GM03348 (cell line): ENCODE data around the gene MLXIP.
"Not testable (repeated sequence)": the region's sequence is repeated elsewhere in the genome, so short reads cannot be mapped to it uniquely, and the experiment has no call there.

Experiments used
- DNase-seq: peaks from one replicate; pipeline ENCODE4 v3.0.0; 2012; ENCODE audit warnings: low spot score

Gene MLXIP

DNA sequence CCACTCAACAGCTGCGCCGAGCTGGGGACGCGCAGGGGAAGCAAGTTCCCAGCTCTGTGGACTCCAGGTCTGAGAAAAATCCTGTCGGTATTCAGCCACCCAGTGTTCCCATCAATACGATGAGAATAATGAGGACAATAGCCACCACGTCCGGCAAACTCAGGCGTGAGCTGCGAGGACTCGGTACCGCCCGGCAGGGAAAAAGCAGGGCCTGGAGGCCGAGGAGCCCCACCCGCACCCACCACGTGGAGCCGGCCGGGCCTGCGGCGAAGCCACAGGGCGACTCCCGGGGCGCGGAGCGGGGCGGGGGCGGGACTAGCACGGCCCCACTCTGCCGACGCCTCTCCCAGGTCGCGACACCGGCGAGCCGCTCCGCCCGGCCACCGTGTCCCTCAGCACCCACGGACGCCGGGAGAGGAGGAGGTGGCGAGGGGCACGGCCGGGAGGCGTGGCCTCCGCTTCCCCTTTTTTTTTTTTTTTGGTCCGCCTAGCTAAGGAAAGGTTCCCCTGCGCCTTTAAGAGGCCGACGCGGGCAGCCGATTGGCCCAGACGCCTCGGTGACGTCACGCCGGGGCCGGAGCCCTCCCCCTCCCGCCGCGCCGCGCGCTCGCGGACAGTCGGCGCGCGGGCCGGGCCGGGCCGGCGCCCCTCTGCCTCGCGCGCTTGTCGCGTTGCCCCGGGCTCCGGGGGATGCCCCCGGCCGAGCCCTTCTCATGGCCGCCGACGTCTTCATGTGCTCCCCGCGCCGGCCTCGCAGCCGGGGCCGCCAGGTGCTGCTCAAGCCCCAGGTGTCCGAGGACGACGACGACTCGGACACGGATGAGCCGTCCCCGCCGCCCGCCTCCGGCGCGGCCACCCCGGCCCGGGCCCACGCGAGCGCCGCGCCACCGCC, at the start of gene MLXIP:
Gene MLXIP, plus strand, starts transcription at position 616 of the 892 bp plus-strand sequence. Its CDS starts 98 bp downstream, at position 714.
- peak; percentile 98 for DNase-seq

GRCh38 chr12:122028905-122029560, 49.5 kb upstream of the MLXIP start:
- no peak for DNase-seq

GRCh38 chr12:122029620-122030423, 48.7 kb upstream of the MLXIP start:
- no peak for DNase-seq

DNA sequence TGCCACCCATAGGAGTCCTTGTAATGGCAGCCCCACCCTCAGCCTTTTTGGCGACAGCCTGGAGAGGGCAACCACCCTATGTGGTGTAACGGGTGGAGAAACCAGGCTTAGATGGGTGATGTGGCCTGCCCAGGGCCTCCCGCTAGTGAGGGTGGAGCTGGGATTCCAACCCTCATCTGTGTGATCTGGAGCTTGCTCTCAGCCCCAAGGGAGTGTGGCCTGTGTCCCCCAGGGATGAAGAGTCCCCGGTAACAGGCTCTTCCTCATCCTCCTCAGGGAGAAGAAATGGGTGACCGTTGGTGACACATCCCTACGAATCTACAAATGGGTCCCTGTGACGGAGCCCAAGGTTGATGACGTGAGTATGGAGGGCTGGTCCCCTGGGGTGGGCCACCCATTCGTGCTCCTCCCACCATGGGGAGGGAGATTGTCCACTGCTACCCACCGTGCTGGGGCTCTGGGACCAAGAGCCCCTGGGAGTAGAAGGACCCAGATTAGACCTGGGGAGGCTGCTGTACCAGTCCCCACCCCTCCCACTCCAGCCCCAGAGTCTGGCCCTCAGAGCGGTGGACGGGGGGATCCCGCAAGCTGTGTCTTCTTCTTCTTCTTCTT, 48.0 kb upstream of the MLXIP start:
- DNase-seq = no peak

- peak; percentile 79 for DNase-seq
Observed at GRCh38 chr12:122031342-122032216, 47.0 kb upstream of the MLXIP start.

GRCh38 chr12:122032580-122032979, 46.0 kb upstream of the MLXIP start:
- no peak for DNase-seq

DNA sequence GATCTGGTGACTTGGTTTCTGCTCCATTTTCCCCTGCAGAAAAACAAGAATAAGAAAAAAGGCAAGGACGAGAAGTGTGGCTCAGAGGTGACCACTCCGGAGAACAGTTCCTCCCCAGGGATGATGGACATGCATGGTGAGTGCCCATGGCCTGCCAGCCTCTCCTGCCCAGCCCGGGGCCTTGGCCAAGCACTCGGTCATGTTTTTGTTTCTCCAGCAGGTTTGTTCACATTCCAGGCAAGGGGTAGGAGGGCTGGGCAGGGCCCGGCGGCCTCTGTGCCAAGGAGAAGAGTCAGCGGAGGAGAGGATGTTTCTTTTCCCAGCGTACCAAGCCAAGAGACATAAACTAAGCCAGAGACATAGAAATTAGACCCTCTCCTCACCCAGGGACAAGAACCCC, 43.3 kb upstream of the MLXIP start:
- no peak for DNase-seq

DNA sequence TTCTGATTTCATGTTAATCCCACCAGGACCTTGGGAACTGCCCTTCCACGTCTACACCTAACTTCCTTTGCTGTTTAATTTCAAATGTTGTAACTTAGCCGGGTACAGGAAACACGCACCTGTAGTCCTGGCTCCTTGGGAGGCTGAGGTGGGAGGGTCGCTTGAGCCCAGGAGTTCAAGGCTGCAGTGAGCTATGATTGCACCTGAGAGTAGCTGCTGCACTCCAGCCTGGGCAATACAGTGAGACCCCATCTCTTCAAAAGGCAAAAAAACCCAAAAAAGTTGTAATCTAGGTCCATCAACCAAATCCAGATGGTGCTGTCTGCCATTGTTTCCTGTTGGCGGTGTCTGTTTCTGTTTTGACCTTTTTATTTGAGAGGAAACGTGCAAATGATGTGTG, 42.4 kb upstream of the MLXIP start:
- DNase-seq = no peak

DNA sequence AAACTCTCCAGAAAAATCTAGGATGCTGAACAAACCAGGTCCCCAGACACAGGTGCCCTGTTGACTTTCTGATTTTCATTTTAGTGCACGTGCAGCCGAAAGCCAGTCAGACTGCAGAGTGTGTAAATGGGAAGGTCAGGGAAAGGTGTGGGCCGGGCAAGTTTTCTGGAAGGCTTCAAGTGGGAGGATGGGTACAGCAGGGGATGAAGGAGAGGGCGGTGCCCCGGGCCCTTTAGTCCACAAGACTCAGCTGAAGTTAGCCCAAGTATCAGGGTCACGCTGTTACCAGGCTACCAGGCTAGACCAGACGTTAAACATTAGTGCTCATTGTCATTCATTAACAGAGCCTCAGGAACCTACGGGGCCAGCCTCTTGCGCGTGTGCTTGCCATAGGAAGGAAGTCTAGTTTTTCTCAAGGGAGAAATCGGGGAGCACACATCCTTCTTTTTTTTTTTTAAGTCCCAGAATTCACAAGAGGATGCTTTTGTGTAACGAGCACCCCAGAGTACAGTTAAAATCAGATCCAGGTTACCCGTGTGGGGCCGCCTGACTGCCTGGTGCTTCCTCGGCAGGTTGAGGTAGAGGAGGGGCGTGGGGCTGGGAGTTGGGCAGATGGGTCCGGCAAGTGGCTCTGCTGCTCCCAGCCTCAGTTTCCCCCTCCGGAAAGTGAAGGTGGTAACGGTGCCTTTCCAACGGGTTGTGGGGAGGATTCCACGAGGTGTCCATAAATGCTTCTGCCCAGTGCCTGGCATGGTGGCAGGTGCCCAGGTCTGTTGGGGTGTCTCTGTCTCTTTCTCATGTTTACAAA, 37.8 kb upstream of the MLXIP start:
- DNase-seq = no peak

DNA sequence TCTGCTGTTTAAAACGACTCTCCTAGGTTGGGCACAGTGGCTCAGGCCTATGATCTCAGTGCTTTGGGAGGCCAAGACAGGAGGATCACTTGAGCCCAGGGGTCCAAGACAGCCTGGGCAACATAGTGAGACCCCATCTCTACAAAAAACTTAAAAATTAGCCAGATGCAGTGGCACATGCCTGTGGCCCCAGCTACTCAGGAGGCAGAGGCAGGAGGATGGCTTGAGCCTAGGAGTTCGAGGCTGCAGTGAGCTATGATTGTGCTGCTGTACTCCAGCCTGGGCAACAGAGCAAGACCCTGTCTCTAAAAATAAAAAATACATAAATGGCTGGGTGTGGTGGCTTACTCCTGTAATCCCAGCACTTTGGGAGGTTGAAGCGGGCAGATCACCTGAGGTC, 37.1 kb upstream of the MLXIP start:
- not testable (repeated sequence) for DNase-seq

- DNase-seq = no peak
Observed at GRCh38 chr12:122042910-122043309, 35.6 kb upstream of the MLXIP start.

DNA sequence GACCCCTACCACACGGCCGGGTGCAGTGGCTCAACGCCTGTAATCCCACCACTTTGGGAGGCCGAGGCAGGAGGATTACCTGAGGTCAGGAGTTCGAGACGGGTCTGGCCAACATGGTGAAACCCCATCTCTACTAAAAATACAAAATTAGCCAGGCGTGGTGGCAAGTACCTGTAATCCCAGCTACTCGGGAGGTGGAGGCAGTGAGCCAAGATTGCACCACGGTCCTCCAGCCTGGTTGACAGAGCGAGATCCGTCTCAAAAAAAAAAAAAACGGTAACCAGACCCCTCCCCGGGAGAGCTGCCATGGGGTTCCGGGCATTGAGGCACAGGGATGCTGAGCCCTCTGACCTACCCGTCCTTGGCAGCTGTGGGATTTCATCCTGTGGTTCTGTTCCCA, 35.1 kb upstream of the MLXIP start:
- DNase-seq = no peak

GRCh38 chr12:122045262-122045661, 33.3 kb upstream of the MLXIP start:
- DNase-seq = no peak

GRCh38 chr12:122046145-122046544, 32.4 kb upstream of the MLXIP start:
- no peak for DNase-seq

GRCh38 chr12:122048151-122048550, 30.4 kb upstream of the MLXIP start:
- no peak for DNase-seq

DNA sequence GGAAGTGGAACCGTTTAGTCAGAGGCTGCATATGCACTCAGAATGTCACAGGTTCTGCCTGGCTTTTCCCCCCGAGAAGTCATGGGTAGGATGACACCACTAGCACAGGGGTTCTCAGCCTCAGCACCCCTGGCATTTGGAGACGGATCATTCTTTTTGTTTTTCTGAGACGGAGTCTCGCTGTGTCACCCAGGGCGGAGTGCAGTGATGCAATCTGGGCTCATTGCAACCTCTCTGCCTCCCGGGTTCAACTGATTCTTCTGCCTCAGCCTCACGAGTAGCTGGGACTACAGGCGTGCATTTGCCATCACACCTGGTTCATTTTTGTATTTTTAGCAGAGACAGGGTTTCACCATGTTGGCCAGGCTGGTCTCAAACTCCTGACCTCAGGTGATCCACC, 28.7 kb upstream of the MLXIP start:
- no peak for DNase-seq

DNA sequence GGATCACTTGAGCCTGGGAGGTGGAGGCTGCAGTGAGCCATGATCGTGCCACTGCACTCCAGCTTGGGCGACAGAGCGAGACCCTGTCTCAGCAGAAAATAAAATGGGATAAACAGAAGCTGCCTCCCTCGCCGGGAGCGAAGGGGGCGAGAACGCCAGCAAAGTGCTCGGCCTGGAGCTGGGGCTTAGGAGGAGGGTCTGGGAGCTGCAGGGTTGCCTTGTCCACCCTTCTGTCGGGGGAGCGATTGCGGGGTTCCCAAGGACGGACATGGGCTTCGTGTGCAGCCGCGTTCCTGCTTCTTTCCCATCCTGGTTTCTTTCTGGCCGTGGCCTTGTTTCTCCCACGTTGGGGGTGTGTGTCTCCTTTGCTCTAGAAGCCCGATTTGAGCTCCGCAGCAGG, 27.9 kb upstream of the MLXIP start:
- no peak for DNase-seq

DNA sequence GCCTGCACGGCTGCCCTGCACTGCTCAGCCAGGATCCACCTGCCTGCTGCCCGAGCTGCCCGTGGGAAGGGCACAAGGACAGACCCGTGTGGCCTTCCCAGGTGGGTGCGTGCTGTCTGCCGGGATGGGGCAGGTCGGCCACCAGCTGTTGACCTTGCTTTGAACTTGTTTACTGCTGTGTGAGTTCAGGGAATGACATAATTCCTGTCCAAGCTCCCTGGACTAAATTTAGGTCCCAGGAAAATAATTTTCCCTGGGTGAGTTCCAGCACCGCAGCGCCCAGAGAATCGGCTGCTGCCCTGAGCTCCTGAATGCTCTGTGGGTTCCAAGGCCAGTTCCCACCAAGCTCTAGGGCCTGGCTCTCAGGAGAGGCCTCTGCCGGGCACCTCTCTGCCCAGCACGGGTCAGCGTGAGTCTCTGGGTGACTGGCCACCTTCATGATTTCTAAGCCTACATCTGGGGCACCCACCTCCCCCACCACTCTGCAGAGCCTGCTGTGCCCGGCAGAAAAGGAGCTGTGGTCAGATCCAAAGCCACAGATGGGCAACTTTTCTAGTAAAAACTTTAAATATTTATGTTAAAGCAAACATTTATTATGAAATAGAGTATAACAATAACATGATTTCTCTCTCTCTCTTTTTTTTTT, 27.2 kb upstream of the MLXIP start:
- DNase-seq = no peak

DNA sequence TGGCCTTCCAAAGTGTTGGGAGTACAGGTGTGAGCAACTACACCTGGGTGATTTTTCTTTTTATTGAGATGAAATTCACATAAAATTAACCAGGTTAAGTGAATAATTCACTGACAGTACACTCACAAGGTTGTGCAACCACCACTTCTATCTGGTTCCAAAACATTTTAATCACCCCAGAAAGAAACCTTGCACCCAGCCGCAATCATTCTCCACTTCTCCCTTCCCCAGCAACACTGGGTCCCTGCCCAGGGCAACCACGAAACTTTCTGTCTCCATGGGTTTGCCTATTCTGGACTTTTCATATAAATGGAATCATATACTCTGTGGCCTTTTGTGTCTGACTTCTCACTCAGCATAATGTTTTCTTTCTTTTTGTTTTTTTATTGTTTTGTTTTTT, 26.3 kb upstream of the MLXIP start:
- no peak for DNase-seq
